NB4 (cell line): ENCODE data around the gene JCAD.

ENCODE experiments used
- DNase-seq: peaks from one replicate; pipeline ENCODE4 v3.0.0; 2010; ENCODE audit warnings: low read depth
- H3K4me3 ChIP-seq: one replicate; pipeline ENCODE4 v1.5.1; 2011; ENCODE audit warnings: mild to moderate bottlenecking, low read depth, low read length, moderate library complexity
- CTCF ChIP-seq: IDR thresholded peaks from one replicate; pipeline ENCODE4 v1.5.1; 2012; ENCODE audit warnings: low read depth, low read length
- MYC ChIP-seq: IDR thresholded peaks from 2 replicates; pipeline ENCODE4 v1.6.1; 2011; ENCODE audit warnings: low read depth, low read length
- POLR2A ChIP-seq: IDR thresholded peaks from 2 replicates; pipeline ENCODE4 v1.6.1; 2011; ENCODE audit warnings: mild to moderate bottlenecking; ENCODE audit not compliant: insufficient read length; ENCODE audit errors: extremely low read depth
- TF ChIP-seq, protein P1 (sequence below): IDR thresholded peaks from 2 replicates; pipeline ENCODE4 v1.6.1; 2011; ENCODE audit warnings: low read depth, low read length

Gene JCAD

GRCh38 chr10:30048768-30049517 is 10.4 kb downstream of the JCAD start:
- no peak for DNase-seq
- no peak overlapping the region for H3K4me3 ChIP-seq
- no peak for TF ChIP-seq MYC

- no peak overlapping the region for H3K4me3 ChIP-seq
- no peak for DNase-seq
- TF ChIP-seq MYC (no peak), POLR2A (no peak)
Measured at GRCh38 chr10:30047924-30048531, 11.4 kb downstream of the JCAD start.

DNA sequence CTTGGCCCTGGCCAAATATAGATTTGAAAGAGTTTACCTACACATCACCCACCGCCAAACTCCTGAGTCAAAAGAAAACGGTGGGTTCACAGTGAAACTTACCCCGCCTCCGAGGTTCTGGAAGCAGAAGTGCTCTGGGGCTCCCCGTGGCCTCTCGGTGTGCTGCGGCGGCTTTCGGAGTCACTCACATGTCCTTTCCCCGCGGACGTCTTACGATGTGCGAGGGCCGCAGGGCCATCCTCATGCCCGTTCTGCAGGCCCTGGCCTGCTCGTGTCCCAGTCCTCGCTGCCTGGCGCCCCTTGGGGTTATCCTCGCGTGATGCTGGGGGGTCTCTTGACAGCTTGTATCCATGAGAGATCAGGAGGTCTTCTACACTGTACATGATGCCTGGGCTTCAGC is 12.0 kb downstream of the JCAD start:
- no peak for DNase-seq
- no peak overlapping the region for H3K4me3 ChIP-seq
- TF ChIP-seq POLR2A (no peak), MYC (no peak), CTCF (no peak)
- TF ChIP-seq, protein P1, sequence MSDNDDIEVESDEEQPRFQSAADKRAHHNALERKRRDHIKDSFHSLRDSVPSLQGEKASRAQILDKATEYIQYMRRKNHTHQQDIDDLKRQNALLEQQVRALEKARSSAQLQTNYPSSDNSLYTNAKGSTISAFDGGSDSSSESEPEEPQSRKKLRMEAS: no peak

GRCh38 chr10:30046476-30046875 is 12.9 kb downstream of the JCAD start:
- no peak for DNase-seq
- TF ChIP-seq CTCF (no peak), MYC (no peak), POLR2A (no peak)
- H3K4me3 ChIP-seq: no peak overlapping the region

- no peak for DNase-seq
- no peak overlapping the region for H3K4me3 ChIP-seq
- TF ChIP-seq POLR2A (no peak), CTCF (no peak), MYC (no peak)
- TF ChIP-seq, protein P1: no peak
Measured at GRCh38 chr10:30045961-30046360, 13.4 kb downstream of the JCAD start.

DNA sequence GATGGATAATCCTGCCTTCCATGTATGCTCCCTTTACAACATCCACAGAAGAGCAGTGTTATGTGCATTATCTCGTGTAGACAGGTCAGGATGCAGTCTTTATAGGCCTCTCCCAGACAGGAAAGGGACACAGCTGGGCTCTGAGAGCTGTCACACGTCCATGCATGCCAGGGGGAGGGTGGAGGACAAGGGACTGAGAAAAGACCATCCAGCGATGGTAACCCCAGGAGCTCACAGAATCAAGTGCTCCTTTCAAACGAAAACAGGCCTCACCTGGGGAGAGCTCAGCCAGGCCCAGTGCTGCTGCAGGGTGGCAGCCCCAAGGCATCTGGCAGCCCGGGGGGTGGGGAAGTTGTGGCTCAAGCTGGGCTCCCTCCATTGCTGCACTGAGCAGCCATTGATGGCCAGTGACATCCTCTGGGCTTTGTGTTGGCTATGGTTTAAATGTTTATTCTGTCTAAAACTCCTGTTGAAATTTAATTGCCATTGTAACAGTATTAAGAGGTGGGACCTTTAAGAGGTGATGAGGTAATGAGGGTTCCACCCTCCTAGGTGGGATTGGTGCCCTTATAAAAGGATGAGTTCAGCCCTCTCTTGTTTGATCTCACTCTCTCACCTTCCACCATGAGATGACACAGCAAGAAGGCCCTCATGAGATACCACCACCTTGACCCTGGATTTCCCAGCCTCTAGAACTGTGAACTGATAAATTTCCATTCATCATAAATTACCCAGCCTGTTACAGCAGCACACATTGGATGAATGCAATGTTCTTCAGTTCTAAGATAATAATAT is 15.7 kb downstream of the JCAD start:
- no peak overlapping the region for H3K4me3 ChIP-seq
- DNase-seq: no peak
- TF ChIP-seq POLR2A (no peak), CTCF (no peak), MYC (no peak)
- TF ChIP-seq, protein P1: no peak
